IMR-90 (cell line): ENCODE measurements around the gene BHLHA15.

Experiments
- BHLHE40 ChIP-seq: fragments of 150-350 bp; IDR thresholded peaks from 2 replicates; pipeline ENCODE4 v1.6.1; 2016; ENCODE audit warnings: mild to moderate bottlenecking, low read depth, low read length
- CHD1 ChIP-seq: IDR thresholded peaks from 2 replicates; pipeline ENCODE4 v1.6.1; 2012; ENCODE audit warnings: low read depth, low read length, improper control_type of control experiment
- FOS ChIP-seq: fragments of 150-350 bp; IDR thresholded peaks from 2 replicates; pipeline ENCODE4 v1.6.1; 2016; ENCODE audit warnings: low read depth, low read length
- MAFK ChIP-seq: IDR thresholded peaks from 2 replicates; pipeline ENCODE4 v1.6.1; 2012; ENCODE audit warnings: low read depth, low read length, improper control_type of control experiment
- MXI1 ChIP-seq: IDR thresholded peaks from 2 replicates; pipeline ENCODE4 v1.6.1; 2012; ENCODE audit warnings: low read depth, mild to moderate bottlenecking, low read length, moderate library complexity, borderline replicate concordance
- POLR2A ChIP-seq: IDR thresholded peaks from 2 replicates; pipeline ENCODE4 v1.6.1; 2012; ENCODE audit warnings: mild to moderate bottlenecking, low read depth, low read length
- RAD21 ChIP-seq: IDR thresholded peaks from 2 replicates; pipeline ENCODE4 v1.6.1; 2012; ENCODE audit warnings: low read length, improper control_type of control experiment
- TF ChIP-seq, protein P1 (sequence below): conservative IDR thresholded peaks from 2 replicates; pipeline ENCODE4 v1.5.1; 2012; ENCODE audit warnings: mild to moderate bottlenecking, low read depth, low read length, improper control_type of control experiment
- TF ChIP-seq, protein P2 (sequence below): fragments of 150-350 bp; IDR thresholded peaks from 2 replicates; pipeline ENCODE4 v1.6.1; 2016; ENCODE audit warnings: low read depth, mild to moderate bottlenecking, low read length, moderate library complexity, borderline replicate concordance

DNA sequence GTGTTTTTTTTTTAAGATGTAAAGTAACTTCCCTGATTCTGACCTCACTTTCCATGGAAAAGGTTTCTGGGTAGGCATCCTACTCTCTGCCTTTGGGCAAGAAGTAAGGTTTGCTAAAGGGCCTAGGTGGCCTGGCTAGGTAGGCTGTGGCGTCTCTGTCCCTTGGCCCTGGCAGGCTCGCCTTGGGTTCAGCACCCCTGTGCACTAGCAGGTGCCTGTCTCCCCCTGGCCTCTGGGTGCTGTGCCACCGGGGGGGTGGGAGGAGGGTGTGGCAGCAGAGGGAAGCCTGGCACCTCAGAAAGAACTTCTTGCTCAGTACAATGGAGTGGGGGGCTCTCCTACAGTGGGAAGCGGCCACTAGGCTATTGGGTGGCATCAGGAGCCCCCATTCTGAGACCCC, 26.8 kb downstream of the BHLHA15 start:
- TF ChIP-seq POLR2A (no peak), MXI1 (no peak), BHLHE40 (no peak), CHD1 (no peak), RAD21 (no peak), FOS (no peak), MAFK (no peak)
- TF ChIP-seq, protein P1, sequence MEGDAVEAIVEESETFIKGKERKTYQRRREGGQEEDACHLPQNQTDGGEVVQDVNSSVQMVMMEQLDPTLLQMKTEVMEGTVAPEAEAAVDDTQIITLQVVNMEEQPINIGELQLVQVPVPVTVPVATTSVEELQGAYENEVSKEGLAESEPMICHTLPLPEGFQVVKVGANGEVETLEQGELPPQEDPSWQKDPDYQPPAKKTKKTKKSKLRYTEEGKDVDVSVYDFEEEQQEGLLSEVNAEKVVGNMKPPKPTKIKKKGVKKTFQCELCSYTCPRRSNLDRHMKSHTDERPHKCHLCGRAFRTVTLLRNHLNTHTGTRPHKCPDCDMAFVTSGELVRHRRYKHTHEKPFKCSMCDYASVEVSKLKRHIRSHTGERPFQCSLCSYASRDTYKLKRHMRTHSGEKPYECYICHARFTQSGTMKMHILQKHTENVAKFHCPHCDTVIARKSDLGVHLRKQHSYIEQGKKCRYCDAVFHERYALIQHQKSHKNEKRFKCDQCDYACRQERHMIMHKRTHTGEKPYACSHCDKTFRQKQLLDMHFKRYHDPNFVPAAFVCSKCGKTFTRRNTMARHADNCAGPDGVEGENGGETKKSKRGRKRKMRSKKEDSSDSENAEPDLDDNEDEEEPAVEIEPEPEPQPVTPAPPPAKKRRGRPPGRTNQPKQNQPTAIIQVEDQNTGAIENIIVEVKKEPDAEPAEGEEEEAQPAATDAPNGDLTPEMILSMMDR: no peak
- TF ChIP-seq, protein P2, sequence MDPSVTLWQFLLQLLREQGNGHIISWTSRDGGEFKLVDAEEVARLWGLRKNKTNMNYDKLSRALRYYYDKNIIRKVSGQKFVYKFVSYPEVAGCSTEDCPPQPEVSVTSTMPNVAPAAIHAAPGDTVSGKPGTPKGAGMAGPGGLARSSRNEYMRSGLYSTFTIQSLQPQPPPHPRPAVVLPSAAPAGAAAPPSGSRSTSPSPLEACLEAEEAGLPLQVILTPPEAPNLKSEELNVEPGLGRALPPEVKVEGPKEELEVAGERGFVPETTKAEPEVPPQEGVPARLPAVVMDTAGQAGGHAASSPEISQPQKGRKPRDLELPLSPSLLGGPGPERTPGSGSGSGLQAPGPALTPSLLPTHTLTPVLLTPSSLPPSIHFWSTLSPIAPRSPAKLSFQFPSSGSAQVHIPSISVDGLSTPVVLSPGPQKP: no peak
